Right renal pelvis (tissue), 4 donors: Measurements from ENCODE around the gene TSPAN3. TPM values are rescaled to one million over a fixed set of nuclear protein-coding genes. Genes with fewer than 3 reads are reported as not detected.

Experiments
- DNase-seq, 4 donors: peaks; one replicate each; pipeline ENCODE4 v3.0.0-alpha.2; 2013; ENCODE audit warnings: low read depth in 4 of 4, low spot score in 3 of 4, missing footprints in 1 of 4
- polyA plus RNA-seq, 4 donors: library from polyadenylated mRNA; unstranded; fragments of 120-200 nt; gene quantifications; one replicate each; pipeline ENCODE4 v1.2.1, GENCODE V29; 2013; ENCODE audit not compliant: insufficient read length in 4 of 4

TSPAN3 gene
- polyA plus RNA-seq, 4 donors, result 467 to 525 (median 484) TPM

- DNase-seq, result no peak
Measured at GRCh38 chr15:77025083-77025901, 45.6 kb downstream of the TSPAN3 start.

GRCh38 chr15:77024273-77025082, 46.4 kb downstream of the TSPAN3 start:
- peak in 3 of 4 donors; percentile 26 to 53 (median 33) for DNase-seq

GRCh38 chr15:77023576-77024272, 47.2 kb downstream of the TSPAN3 start:
- no peak for DNase-seq

DNA sequence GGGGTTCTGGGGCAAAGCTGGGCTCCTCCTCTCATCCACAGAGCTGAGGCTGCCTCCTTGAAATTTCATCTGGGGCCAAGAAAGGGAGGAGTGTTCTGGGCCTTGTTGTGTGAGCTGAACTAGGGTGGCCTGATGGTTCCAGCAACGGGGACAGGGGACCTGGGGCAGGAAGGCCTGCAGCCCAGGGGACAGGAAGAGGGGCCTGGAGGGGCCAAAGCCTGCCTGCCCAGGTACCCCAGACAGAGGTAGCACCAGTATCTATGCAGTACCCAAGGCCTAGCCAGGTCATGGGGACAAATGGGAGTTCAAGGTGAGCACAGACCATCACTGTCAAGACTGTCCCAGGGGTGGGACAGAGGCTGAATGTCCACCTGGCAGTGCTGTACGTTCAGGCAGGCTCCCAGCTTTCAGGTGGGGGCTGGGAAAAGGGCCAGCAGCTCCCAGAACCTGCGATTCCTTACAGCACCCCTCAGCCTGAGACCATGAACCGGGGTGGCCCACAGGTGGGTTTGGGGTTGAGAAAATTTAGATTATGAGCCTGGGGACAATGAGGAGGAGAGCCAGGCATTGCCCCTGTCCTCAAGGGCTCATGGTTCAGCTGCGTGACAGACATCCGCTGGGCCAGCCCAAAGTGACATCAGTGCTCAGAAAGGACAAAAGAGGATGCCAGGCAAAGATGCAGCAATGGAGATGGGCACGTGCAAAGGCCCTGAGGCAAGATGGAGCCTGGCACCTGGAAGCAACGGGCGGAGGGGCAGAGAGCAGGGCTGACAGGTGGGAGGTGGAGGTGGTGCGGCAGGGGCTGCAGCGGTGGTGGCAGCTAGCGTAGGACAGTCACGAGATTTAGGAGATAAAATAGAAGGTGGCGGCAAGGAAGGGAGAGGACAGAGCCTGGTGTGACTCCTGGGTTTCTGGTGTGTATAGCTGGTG, 48.0 kb downstream of the TSPAN3 start:
- no peak for DNase-seq

DNA sequence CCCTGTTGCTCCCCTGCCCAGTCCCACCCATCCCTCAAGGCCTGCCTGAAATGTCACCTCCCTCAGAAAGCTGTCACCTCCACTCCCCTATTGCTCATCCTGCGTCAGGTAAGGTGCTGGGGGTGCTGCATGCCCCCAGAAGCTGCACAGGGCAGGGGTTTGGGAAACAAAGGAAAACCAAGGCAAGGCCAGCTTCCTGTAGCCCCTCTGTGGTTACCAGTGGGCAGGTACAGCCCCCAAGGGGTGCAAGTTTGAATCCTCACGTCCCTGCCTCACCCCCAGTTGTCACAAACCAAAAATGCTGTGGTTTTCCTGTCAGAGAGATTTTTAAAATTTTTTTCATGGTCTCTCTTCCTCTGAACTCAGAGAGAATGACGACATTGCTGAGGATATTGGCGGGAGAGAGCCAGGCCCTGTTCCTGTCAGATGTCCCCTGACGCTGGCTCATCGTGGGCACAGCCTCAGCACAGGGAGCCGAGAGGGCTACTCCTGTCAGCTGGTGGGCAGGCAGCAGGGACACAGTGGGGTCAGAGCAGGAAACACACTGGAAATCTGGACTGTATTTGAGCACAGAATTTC, 49.0 kb downstream of the TSPAN3 start:
- DNase-seq, result no peak

GRCh38 chr15:77021088-77021481, 49.8 kb downstream of the TSPAN3 start:
- DNase-seq, result no peak

DNA sequence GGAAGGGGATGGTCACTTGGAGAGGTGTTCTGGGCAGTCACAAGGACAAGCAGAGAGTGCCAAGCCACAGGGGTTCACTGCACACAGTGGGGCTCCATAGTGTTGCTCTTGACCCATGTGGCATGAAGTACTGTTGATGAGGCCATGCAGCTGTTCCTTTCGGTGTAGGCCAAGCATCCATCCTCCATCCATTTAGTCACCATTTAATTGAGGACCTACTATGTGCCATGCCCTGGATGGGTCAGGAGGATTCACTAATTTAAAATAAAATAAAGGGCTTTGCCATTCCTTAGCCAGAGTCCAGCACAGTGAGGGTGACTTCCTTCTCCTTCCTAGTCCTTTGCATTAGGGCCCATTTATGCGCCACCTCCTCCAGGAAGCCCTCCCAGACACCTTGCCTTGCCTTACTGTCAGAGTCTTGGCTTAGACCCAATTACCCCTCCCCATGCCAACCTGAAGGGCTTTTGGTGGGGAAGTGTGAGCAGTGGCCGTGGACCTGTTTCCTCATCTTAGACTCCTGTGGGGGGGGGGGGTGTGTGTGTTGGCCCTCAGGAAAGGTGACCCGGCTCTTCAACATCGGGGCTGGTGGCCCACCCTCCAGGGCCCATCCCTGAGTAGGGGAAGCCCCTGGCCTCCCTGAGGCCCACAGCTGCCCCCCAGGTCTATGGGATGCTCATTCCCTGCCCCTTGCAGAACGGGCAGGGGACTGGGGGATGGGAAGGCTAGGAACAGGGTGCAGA, 50.4 kb downstream of the TSPAN3 start:
- no peak for DNase-seq

DNA sequence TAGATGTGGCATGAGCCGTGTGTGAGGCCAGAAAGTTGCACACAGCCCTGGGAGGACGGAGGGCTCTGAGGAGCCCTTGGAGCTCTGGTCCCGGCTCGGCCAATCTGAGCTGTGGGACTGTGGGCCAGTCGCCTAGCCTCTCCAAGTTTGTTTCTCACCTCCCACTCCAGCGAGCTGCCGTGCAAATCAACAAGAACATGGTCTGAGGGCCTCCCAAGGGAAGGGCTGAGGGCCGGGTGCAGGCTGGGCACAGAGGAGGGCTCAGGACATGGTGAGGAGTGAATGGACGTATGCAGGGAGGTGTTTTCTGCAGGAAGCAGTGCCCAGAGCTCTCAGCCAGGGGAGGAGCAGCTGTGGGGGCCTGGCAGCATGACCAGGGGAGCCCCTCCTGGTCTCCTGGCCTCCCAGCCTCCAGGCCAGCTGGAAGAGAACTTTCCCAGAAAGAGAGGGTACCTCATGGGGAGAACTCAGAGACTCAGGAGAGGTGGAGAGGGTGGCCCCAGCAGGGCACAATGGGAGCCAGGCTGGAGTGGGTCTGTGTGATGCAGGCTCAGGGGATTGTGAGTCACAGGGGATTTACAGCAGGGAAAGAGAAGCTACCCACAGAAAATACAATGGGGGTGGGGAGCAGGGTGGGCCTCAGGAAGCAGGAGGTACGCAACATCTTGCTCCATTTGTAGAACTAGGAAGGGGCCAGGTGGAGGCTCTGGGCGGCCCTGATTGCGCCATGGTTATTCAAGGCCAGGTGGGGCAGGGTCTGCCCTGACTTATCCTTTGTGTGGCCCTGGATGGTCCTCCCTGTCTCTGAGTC, 51.2 kb downstream of the TSPAN3 start:
- no peak for DNase-seq

DNA sequence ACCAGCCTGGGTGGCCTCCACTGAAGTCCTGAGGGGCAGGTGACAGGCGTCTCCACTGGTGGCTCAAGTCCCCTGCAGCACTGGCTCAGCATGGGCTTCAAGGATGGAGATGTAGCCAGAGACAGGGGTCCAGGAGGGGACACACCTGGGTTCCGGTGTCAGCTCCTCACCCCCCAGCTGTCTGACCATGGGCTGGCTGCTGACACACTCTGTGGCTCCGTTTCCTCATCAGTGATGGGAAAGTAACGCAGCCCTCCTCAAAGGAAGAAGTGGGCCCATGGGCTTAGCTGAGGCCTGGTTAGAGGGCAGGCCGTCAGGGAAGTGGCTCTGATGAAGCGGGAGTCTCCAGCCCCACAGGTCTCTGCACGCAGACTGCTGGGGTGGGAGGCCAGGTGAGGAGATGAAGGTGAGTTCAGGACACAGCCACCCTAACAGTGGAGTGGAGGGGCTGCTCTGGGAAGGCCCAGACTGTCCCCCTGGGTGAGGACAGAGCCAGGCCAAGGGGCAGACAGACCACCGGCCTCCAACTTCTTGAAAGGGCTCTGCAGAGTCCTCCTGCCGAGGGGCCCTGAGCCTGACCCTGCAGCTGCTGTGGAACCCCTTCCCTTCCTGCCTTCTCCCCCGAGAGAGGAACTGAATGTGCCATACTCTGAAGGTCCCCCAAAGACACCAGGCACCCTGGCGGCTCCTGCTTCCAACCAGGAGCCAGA, 52.0 kb downstream of the TSPAN3 start:
- no peak for DNase-seq

DNA sequence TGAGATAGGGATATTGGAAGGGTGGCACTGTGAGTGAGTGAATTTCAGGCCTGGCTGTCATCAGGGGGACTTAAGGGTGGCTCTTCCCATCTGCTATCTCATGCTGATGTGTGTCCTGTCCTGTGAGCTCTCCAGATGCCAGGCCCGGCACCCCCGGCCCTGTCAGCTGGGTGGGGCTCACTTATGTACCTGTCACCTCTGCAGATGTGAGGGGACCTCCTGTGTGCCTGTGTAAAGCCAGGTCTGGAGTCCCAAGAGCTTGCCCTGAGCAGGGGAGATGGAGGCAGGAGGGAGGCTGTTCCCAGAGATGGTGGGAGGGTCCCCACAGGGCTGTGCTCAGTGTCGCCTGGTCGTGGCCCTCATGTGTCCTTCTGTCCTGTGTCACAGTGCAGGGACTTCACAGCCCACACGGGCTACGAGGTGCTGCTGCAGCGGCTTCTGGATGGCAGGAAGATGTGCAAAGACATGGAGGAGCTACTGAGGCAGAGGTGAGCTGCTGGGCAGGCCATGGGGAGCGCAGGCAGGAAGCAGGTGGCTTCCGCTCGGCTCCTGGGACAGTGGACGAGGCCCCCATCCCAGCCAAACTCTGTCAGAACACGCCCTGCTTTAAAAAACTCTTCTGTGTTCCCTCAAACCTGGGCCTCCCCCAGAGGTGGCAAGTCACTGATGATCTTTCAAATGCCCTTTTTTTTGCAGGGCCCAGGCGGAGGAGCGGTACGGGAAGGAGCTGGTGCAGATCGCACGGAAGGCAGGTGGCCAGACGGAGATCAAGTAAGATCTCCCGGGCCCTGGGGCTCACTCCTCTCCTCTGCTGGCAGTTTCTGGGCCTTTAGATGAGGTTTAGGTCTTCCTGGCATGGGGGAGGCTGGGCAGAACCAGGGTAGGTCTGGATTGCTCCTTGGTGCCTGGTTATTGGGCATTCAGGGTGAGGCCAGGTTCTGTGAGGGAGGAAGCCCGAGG, 52.9 kb downstream of the TSPAN3 start:
- DNase-seq, result no peak

DNA sequence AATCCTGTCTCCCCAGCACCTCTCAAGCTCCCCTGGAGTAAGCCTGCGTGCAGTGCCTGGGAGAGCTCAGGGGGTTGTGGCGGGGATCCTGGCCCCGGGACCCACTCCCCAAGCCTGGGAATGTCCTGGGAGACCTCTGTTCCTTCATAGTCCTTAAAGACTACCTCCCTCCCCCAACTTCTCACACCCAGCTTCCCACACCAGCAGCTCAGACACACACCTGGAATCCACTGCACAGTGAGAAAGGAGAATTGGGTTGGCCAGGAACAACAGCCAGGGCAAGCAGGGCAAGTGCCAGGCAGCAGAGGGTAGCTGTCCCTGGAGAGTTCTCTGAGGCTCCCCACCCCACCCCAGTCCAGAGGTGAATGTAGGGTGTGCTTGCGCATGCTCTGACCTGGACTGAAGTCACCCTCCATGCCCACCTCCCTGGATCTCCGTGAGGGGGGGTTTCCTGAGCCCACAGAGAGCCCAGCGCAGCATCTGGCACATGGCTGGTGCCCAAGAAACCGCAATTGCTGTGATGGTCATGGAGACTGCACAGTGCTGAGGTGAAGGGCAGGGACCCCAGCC, 53.7 kb downstream of the TSPAN3 start:
- DNase-seq, result no peak

- DNase-seq, result no peak
Measured at GRCh38 chr15:77016321-77016695, 54.6 kb downstream of the TSPAN3 start.

- no peak for DNase-seq
Measured at GRCh38 chr15:77015646-77016320, 55.1 kb downstream of the TSPAN3 start.

- no peak for DNase-seq
Measured at GRCh38 chr15:77014132-77015081, 56.5 kb downstream of the TSPAN3 start.

DNA sequence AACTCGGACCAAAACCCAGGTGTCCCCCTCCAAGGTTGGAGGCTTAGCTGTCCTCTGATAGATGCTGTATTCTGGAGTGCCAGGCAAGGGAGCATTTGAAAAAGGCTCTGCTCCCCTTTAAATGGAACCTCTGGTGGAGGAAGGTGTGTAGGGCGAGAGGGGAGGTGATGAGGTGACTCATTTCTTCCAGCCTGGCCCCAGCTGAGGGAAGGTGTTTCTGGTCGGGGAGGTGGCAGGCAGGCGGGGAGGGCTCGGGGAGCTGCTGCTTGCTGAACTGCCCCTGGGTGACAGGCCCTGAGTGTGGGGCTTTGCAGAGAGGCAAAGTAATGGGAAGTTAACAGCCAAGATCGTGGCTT, 57.2 kb downstream of the TSPAN3 start:
- no peak for DNase-seq
